Neuronal stem cell (in vitro differentiated cells): ENCODE data around the gene GPRC5B.

Experiments
- DNase-seq: peaks from one replicate; pipeline ENCODE4 v3.0.0-alpha.2; 2013; ENCODE audit warnings: low spot score
- H2AFZ ChIP-seq: one replicate; pipeline ENCODE4 v1.6.1; 2013; ENCODE audit warnings: mild to moderate bottlenecking, low read length, inconsistent platforms
- H2AK5ac ChIP-seq: 2 replicates; pipeline ENCODE4 v1.6.1; 2013; ENCODE audit warnings: low read depth, mild to moderate bottlenecking, inconsistent platforms, low read length, moderate library complexity, mixed read lengths
- H2BK120ac ChIP-seq: 2 replicates; pipeline ENCODE4 v1.6.1; 2013; ENCODE audit warnings: low read depth, mild to moderate bottlenecking, inconsistent platforms, low read length, moderate library complexity, mixed read lengths
- H2BK12ac ChIP-seq: one replicate; pipeline ENCODE4 v1.6.1; 2013; ENCODE audit warnings: low read length, inconsistent platforms
- H2BK15ac ChIP-seq: 2 replicates; pipeline ENCODE4 v1.6.1; 2013; ENCODE audit warnings: mild to moderate bottlenecking, low read length, inconsistent platforms, mixed read lengths
- H2BK5ac ChIP-seq: one replicate; pipeline ENCODE4 v1.6.1; 2013; ENCODE audit warnings: inconsistent platforms, mild to moderate bottlenecking, low read length, moderate library complexity
- H3K14ac ChIP-seq: one replicate; pipeline ENCODE4 v1.6.1; 2013; ENCODE audit warnings: low read length, inconsistent platforms
- H3K18ac ChIP-seq: 2 replicates; pipeline ENCODE4 v1.6.1; 2013; ENCODE audit warnings: low read length, inconsistent platforms
- H3K23ac ChIP-seq: 2 replicates; pipeline ENCODE4 v1.6.1; 2013; ENCODE audit warnings: low read depth, mild to moderate bottlenecking, mixed read lengths, low read length, inconsistent platforms; ENCODE audit not compliant: poor library complexity
- H3K27ac ChIP-seq: replicated peaks from 3 replicates; pipeline ENCODE4 v1.5.1; 2013; ENCODE audit warnings: low read length, inconsistent platforms
- H3K27me3 ChIP-seq, 3 experiments: 2 replicates each; pipeline ENCODE4 v1.6.1; 2013; ENCODE audit warnings: low read length in 3 of 3, mild to moderate bottlenecking in 2 of 3, inconsistent platforms in 1 of 3, low read depth in 1 of 3, mixed read lengths in 1 of 3, moderate library complexity in 1 of 3; ENCODE audit not compliant: control insufficient read depth in 3 of 3, insufficient read depth in 3 of 3
- H3K36me3 ChIP-seq, 2 donors: replicated peaks in 1 of 2; 2 replicates each; pipeline ENCODE4 v1.6.1; 2013; ENCODE audit warnings: low read length in 2 of 2; ENCODE audit not compliant: control insufficient read depth in 2 of 2, insufficient read depth in 2 of 2
- H3K4ac ChIP-seq: 2 replicates; pipeline ENCODE4 v1.6.1; 2013; ENCODE audit warnings: inconsistent platforms, mild to moderate bottlenecking, low read length, moderate library complexity
- H3K4me1 ChIP-seq, 2 donors: 1 replicate in 1 of 2; 2 replicates in 1 of 2; pipeline ENCODE4 v1.6.1; 2013; ENCODE audit warnings: low read length in 2 of 2, low read depth in 1 of 2; ENCODE audit not compliant: control insufficient read depth in 2 of 2, insufficient read depth in 1 of 2
- H3K4me2 ChIP-seq: one replicate; pipeline ENCODE4 v1.6.1; 2013; ENCODE audit warnings: mild to moderate bottlenecking, low read length, inconsistent platforms; ENCODE audit not compliant: insufficient read depth, poor library complexity, severe bottlenecking
- H3K4me3 ChIP-seq, 2 donors: 2 replicates each; pipeline ENCODE4 v1.5.1; 2013; ENCODE audit warnings: low read length in 2 of 2, mild to moderate bottlenecking in 2 of 2, inconsistent platforms in 1 of 2, moderate library complexity in 1 of 2
- H3K79me1 ChIP-seq: one replicate; pipeline ENCODE4 v1.6.1; 2013; ENCODE audit warnings: low read depth, mild to moderate bottlenecking, inconsistent platforms, low read length, moderate library complexity
- H3K9ac ChIP-seq: one replicate; pipeline ENCODE4 v1.6.1; 2013; ENCODE audit warnings: mild to moderate bottlenecking, low read depth, low read length, inconsistent platforms; ENCODE audit not compliant: poor library complexity
- H3K9me3 ChIP-seq, 2 donors: replicated peaks in 1 of 2; 2 replicates each; pipeline versions ENCODE3 to v1.6.1; 2013; ENCODE audit warnings: low read length in 2 of 2, mild to moderate bottlenecking in 2 of 2, inconsistent platforms in 1 of 2, low read depth in 1 of 2, mixed read lengths in 1 of 2, moderate library complexity in 1 of 2; ENCODE audit not compliant: control insufficient read depth in 2 of 2, insufficient read depth in 1 of 2
- H4K8ac ChIP-seq: one replicate; pipeline ENCODE4 v1.6.1; 2013; ENCODE audit warnings: low read depth, mild to moderate bottlenecking, inconsistent platforms, low read length, moderate library complexity
- H4K91ac ChIP-seq: one replicate; pipeline ENCODE4 v1.6.1; 2013; ENCODE audit warnings: low read length, low read depth, mild to moderate bottlenecking, inconsistent platforms; ENCODE audit not compliant: poor library complexity
- WGBS, 2 donors: extraction: QIAGEN DNeasy Blood & Tissue Kit; methylation state at CpG; one replicate each; pipeline ENCODE4 v1.1.7; 2013; ENCODE audit warnings: missing lambda C conversion rate in 2 of 2, mixed read lengths in 1 of 2; ENCODE audit not compliant: insufficient read length in 2 of 2, insufficient replicate concordance in 1 of 2; ENCODE audit errors: extremely low coverage in 2 of 2; 5-methylcytosine and 5-hydroxymethylcytosine counted together

Gene GPRC5B

GRCh38 chr16:19851476-19851875 is 33.2 kb downstream of the GPRC5B start:
- Histone ChIP-seq H3K23ac (no peak overlapping the region), H3K27ac (no peak overlapping the region), H2BK5ac (no peak overlapping the region), H3K9me3 (no peaks in the 10 kb centered on the region), H3K79me1 (no peaks in the 10 kb centered on the region), H4K91ac (no peak overlapping the region), H2AK5ac (no peak overlapping the region), H2BK15ac (no peak overlapping the region), H4K8ac (no peak overlapping the region), H3K27me3 (no peaks in the 10 kb centered on the region), H3K4me3 (no peak overlapping the region), H3K36me3 (peaks cover 0 to 13% of the 10 kb centered on the region in 2 donors), H2BK12ac (no peak overlapping the region), H2BK120ac (no peak overlapping the region), H3K4me1 (peaks cover 5 to 14% of the 10 kb centered on the region in 2 donors), H3K14ac (no peak overlapping the region), H3K18ac (no peak overlapping the region), H3K4me2 (no peak overlapping the region), H3K4ac (no peak overlapping the region), H2AFZ (peak overlapping the region; percentile 32), H3K9ac (no peak overlapping the region)
- WGBS, 2 donors, result no CpG with 5 or more reads among the region's 7 CpGs
- no peak for DNase-seq

GRCh38 chr16:19850131-19850817 is 34.4 kb downstream of the GPRC5B start:
- Histone ChIP-seq H3K9ac (no peak overlapping the region), H2BK120ac (no peak overlapping the region), H3K4me1 (peaks cover 5 to 14% of the 10 kb centered on the region in 2 donors), H3K27me3 (no peaks in the 10 kb centered on the region), H3K9me3 (no peaks in the 10 kb centered on the region), H3K4me3 (no peak overlapping the region), H3K4me2 (no peak overlapping the region), H4K91ac (no peak overlapping the region), H3K27ac (no peak overlapping the region), H3K4ac (no peak overlapping the region), H3K79me1 (no peaks in the 10 kb centered on the region), H4K8ac (no peak overlapping the region), H2AFZ (no peak overlapping the region), H3K14ac (no peak overlapping the region), H3K36me3 (peaks cover 0 to under 1% of the 10 kb centered on the region in 2 donors), H3K18ac (no peak overlapping the region), H3K23ac (no peak overlapping the region), H2BK5ac (no peak overlapping the region), H2BK12ac (no peak overlapping the region), H2BK15ac (no peak overlapping the region), H2AK5ac (no peak overlapping the region)
- no CpG with 5 or more reads among the region's 11 CpGs for WGBS, 2 donors
- DNase-seq, result no peak

GRCh38 chr16:19848756-19849155 is 35.9 kb downstream of the GPRC5B start:
- Histone ChIP-seq H2AFZ (no peak overlapping the region), H3K27me3 (no peaks in the 10 kb centered on the region), H3K23ac (no peak overlapping the region), H3K18ac (no peak overlapping the region), H4K91ac (no peak overlapping the region), H3K4me2 (no peak overlapping the region), H2BK15ac (no peak overlapping the region), H2BK12ac (no peak overlapping the region), H3K4me1 (peaks cover 5 to 13% of the 10 kb centered on the region in 2 donors), H2AK5ac (no peak overlapping the region), H2BK5ac (no peak overlapping the region), H3K4me3 (no peak overlapping the region), H3K9me3 (no peaks in the 10 kb centered on the region), H3K36me3 (no peaks in the 10 kb centered on the region), H2BK120ac (no peak overlapping the region), H3K14ac (no peak overlapping the region), H4K8ac (no peak overlapping the region), H3K9ac (no peak overlapping the region), H3K79me1 (no peaks in the 10 kb centered on the region), H3K27ac (no peak overlapping the region), H3K4ac (no peak overlapping the region)
- WGBS, 2 donors, result no CpG with 5 or more reads among the region's 3 CpGs
- no peak for DNase-seq

- Histone ChIP-seq H3K4ac (no peak overlapping the region), H2BK12ac (no peak overlapping the region), H2BK5ac (no peak overlapping the region), H2AFZ (no peak overlapping the region), H4K91ac (no peak overlapping the region), H2BK120ac (no peak overlapping the region), H3K23ac (no peak overlapping the region), H4K8ac (no peak overlapping the region), H3K79me1 (no peaks in the 10 kb centered on the region), H3K27me3 (no peaks in the 10 kb centered on the region), H2BK15ac (no peak overlapping the region), H2AK5ac (no peak overlapping the region), H3K18ac (no peak overlapping the region), H3K36me3 (no peaks in the 10 kb centered on the region), H3K4me2 (no peak overlapping the region), H3K27ac (no peak overlapping the region), H3K4me1 (peaks cover 2 to 7% of the 10 kb centered on the region in 2 donors), H3K4me3 (no peak overlapping the region), H3K9ac (no peak overlapping the region), H3K9me3 (no peaks in the 10 kb centered on the region), H3K14ac (no peak overlapping the region)
- DNase-seq, result no peak
- WGBS, 2 donors, result no CpG with 5 or more reads among the region's 5 CpGs
These were observed 38.2 kb downstream of the GPRC5B start for GRCh38 chr16:19846436-19846835.
